Stimulated activated naive CD8-positive, alpha-beta T cell treated with anti-CD3 and anti-CD28 coated beads, Interleukin-15, Interleukin-2, amounts not matched to agents 100 U/mL and 50 U/mL, for 24 hours (primary cell): ENCODE measurements around the gene NQO2.
"Not testable (repeated sequence)": the region's sequence is repeated elsewhere in the genome, so short reads cannot be mapped to it uniquely, and the experiment has no call there.

Source experiments
- ATAC-seq: fragments of 150-1000 bp; cut with Tn5 transposase; one replicate; pipeline ENCODE4 v1.10.0; 2021
- DNase-seq: peaks from one replicate; pipeline ENCODE4 v3.0.0; 2021

The NQO2 gene

GRCh38 chr6:2989332-2990247 lies 10.1 kb upstream of the NQO2 start:
- ATAC-seq (peak; percentile 76), DNase-seq (peak; percentile 65)

- peak; percentile 20 for DNase-seq
- ATAC-seq: no peak
Measured at GRCh38 chr6:2990248-2990931, 9.3 kb upstream of the NQO2 start.

DNA sequence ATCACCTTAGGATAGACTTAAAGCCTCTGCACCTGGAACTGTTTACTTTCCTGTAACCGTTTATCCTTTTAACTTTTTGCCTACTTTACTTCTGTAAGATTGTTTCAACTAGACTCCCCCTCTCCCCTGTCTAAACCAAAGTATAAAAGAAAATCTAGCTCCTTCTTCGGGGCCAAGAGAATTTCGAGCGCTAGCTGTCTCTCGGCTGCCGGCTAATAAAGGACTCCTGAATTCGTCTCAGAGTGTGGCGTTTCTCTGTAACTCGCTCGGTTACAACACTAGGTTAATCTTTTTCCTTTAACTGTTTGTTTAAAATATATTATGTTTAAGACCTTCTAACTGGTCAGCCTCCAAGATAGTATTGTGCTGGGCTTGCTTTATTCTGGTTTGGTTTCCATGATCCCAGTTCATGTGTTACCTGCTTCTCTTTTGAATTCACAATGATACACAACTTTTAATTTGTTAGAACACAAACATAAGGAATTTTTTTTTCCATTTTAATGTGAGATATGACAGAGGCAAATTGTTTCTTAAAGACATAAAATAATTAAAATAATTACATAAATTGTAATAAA lies 8.7 kb upstream of the NQO2 start:
- no peak for DNase-seq

DNA sequence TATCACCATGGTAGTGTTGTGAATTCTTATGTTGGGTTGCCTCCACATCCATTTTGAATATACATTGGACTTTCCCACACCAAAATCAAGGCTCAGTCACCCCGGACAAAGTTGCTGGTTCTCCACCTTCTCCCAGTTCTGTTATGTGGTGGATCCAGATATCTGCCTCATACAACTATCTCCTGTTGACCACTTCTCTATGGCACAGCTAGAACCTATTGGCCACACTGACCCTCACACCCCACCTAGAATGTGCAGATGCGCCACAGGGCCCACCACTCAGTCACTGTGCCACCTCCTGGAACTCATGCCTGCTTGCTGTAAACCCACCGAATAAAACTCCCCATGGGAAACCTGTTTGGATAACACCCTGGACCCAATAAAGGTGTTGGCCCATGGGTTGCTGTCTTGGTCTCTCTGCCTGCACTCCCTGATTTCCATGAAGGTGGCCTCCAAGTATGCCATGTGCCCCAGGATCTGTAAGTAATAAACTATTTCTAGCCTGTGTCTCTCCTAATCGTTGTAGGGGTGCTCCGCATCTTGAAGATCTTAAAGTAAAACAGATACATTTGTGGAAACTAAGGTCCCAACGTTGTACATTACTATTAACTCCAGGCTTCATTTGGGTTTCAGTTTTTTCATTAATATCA lies 7.2 kb upstream of the NQO2 start:
- ATAC-seq (no peak), DNase-seq (no peak)

More for the DNA sequence above, 8.7 kb upstream of the NQO2 start:
- no peak for ATAC-seq

GRCh38 chr6:2993755-2994317 lies 5.9 kb upstream of the NQO2 start:
- DNase-seq: no peak

DNA sequence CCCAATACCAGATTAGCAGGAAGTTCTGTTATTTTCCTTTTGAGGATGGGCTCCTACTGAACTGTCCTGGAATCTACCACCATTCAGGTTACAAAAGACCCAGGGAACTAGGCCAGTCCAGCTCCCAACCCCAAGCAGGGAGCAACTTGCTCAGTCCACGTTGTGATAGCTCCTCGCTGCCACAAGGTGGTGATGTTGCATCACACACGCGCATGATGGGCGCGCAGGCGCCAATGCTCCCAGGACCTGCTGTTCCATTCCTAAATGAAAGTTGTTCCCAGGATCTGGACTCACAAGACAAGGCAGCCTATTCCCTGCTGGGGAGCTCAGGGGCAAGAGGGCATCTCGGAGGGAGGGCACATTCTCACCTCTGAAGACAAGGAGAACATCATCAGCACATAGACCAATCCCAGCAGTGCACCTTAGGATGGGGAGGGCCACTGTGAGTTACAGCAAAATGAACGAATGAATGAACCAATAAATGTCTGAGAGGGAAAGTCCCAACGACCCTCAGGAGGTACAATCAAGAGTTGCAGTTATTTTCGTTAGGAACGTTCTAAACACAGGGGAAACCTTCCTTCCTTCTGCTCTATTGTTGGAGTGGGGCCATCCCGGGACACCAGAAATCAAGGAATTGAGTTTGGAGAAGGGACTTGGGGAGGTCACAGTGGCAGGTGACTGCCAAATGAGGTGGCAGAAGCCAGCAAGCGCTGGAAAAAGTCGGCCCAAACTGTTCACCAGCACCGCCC lies 1.3 kb upstream of the NQO2 start:
- DNase-seq: peak; percentile 46
- peak; percentile 56 for ATAC-seq

More at GRCh38 chr6:2993755-2994317, 5.9 kb upstream of the NQO2 start:
- no peak for ATAC-seq

DNA sequence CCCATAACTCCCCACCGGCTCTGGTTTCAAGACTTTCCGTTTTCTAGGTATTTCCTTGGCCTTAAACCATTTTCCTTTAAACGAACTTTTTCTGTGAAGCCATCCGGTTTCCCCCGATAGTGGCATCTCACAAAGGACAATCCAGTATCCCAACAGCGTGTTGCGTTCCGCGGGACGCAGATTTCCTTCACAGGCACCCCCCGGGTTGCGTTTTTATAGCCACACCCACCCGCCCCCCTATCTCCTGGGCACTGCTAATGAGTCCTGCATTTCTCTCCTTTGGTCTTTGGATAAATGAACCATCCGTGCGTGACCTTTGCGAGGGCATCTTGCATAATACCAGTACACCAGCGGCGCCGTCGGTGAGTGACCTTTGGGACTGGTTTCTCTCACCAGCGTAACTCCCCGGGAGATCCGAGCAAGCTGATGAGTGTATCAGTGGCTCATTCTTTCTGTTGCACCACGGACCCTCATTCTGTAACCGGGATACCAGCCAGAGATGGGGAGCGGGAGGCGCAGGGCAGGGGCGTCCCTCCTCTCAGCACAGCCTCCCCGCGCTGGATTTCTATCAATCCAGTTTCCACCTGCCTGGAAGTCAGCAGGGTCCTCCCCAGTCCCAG lies 586 bp upstream of the NQO2 start:
- peak; percentile 75 for ATAC-seq
- DNase-seq: peak; percentile 81

DNA sequence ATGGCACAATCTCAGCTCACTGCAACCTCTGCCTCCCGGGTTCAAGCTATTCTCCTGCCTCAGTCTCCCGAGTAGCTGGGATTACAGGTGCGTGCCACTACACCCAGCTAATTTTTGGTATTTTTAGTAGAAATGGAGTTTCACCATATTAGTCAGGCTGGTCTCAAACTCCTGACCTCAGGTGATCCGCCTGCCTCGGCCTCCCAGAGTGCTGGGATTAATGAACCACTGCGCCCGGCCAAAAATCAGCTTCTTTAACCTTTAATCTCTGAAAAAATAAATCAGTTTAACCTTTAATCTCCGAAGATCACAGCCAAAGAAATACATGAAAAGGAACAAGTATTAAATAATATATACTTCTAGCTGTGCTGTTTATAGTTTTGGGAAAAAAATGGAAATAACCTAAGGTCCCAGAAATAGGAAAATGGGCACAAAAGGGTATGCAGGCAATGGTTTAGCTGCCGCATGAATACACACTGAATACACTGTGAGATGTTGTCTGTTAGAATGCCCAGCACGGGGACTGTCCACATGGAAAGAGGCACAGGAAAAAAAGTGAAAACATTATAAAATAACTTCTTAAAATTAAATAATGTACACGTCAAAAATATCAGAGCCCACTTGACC lies 1.6 kb downstream of the NQO2 start:
- ATAC-seq (no peak), DNase-seq (no peak)

GRCh38 chr6:3001773-3002293 lies 2.1 kb downstream of the NQO2 start:
- DNase-seq (no peak), ATAC-seq (no peak)

DNA sequence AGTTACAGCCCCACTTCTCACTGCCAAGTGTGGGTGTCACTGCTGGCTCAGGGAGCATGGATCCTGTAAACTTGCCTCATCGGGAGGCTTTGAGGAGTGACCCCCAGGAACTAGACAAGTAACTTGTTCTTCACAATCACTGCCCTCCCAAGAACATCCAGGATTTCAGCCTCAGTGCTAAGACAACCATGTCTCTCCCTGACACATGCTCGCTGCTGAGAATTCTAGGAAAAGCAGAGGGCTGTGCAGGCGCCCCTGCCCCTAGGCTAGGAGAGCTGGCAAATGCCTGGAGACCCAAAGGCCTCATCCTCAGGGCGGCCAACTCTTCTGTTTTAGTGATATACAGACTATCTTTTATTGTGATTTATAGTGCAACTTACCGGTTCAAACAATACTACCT lies 3.5 kb downstream of the NQO2 start:
- not testable (repeated sequence) for ATAC-seq, DNase-seq

- no peak for ATAC-seq
- DNase-seq: no peak
Measured at GRCh38 chr6:3005077-3005476, 5.4 kb downstream of the NQO2 start.

- DNase-seq: no peak
- ATAC-seq: no peak
Measured at GRCh38 chr6:3005874-3006273, 6.2 kb downstream of the NQO2 start.

DNA sequence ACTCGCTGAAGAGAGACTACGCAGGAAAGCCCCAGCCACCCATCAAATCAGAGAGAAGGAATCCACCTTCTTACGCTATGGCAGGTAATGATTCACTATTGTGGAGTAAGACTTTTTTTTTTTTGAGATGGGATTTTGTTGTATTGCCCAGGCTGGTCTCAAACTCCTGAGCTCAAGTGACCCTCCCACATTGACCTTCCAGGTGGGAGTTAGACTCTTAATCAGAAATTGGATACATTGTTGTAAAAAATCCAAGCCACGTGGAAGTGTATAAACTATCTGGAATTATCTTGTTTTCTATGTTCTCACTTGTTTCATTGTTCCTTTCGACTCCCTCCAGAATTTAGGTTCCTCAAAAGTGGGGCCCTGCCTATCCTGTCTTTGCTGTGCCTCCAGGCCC lies 6.8 kb downstream of the NQO2 start:
- no peak for DNase-seq
- no peak for ATAC-seq

DNA sequence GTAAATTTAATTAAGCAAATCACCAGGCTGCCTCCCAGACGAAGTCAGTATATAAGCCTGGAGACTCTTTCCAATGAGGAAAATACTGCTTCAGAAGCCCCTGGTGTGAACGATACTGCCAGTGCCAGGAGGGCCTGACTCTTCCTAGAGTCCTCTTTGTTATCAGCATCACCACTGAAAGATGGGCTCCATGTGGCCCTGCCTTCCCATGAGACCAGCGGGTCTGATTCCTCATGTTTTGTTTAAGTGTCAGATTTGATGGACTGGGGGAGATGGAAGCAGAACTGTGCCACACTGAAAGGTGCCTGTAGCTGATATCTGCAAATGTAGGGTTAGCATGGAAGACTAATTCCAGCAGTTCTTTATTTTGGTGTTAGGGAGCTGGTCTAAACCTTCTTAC lies 7.9 kb downstream of the NQO2 start:
- ATAC-seq (no peak), DNase-seq (no peak)

DNA sequence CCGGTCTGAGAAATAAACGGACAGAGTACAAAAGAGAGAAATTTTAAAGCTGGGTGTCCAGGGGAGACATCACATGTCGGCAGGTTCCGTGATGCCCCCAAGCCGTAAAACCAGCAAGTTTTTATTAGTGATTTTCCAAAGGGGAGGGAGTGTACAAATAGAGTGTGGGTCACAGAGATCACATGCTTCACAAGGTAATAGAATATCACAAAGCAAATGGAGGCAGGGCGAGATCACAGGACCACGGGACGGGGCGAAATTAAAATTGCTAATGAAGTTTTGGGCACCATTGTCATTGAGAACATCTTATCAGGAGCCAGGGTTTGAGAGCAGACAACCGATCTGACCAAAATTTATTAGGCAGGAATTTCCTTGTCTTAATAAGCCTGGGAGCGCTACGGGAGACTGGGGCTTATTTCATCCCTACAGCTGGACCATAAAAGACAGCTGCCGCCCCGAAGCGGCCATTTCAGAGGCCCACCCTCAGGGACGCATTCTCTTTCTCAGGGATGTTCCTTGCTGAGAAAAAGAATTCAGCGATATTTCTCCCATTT lies 9.1 kb downstream of the NQO2 start:
- DNase-seq, ATAC-seq: not testable (repeated sequence)

DNA sequence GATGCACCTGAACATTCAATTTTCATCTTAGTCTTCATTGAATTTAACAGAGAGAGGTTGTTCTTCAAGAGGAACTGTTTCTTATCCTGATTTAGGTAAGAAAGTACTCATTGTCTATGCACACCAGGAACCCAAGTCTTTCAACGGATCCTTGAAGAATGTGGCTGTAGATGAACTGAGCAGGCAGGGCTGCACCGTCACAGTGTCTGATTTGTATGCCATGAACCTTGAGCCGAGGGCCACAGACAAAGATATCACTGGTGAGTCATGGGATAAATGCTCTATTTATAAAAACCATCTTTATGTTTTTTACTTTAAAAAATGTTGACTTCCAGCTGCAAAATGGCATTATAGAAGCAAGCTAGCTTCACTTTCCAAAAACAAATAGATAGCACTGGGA lies 10.2 kb downstream of the NQO2 start:
- ATAC-seq (no peak), DNase-seq (no peak)

GRCh38 chr6:3011158-3011557 lies 11.5 kb downstream of the NQO2 start:
- ATAC-seq (no peak), DNase-seq (no peak)

DNA sequence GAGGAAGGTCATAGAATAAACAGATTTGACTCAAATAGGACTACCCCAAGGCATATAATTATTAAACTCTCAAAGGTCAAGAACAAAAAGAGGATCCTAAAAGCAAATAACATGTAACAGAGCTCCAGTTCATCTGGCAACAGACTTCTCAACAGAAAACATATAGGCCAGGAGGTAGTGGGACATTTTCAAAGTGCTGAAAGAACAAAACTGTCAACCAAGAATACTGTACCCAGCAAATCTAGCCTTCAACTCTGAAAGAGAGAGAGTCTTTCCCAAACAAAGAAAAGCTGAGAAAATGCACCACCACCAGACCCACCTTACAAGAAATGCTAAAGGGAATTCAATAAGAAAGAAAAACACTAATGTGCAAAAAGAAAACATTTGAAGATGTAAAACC lies 11.9 kb downstream of the NQO2 start:
- no peak for DNase-seq
- ATAC-seq: no peak

DNA sequence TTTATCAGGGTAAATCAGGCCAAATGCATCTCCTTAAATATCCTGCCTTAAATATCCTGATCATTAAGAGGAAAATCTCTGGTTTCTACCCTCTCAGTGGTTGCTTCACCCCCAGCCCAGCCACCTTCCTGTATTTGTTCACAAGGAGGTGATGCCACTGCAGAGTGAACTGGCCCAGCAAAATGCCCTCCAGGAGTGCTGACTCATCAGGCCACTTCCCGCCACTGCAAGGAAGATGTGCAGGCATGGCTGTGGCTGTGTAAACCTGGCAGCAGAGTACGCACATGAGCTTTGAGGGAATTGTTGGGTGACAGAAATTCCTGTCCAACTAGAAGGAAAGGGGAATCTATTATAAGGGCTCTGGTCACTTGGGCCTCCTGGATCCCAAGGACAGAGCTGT lies 13.8 kb downstream of the NQO2 start:
- DNase-seq (no peak), ATAC-seq (no peak)
